PC-3 (cell line): ENCODE measurements around the gene OPALIN. TPM values are rescaled to one million over a fixed set of nuclear protein-coding genes. Genes with fewer than 3 reads are reported as not detected.

ENCODE experiments used
- ATAC-seq: fragments of 200-7000 bp; cut with Tn5 transposase; 2 replicates; pipeline ENCODE4 v1.9.1; 2020; ENCODE audit warnings: mild to moderate bottlenecking, moderate library complexity
- Bru-seq: library from RNA; stranded (reverse); fragments of 400-500 nt; gene quantifications from one replicate; lab custom pipeline; 2021; lab: Mats Ljungman, UMichigan
- BruChase-seq, 2 experiments: library from RNA; stranded (reverse); fragments of 400-500 nt; gene quantifications; one replicate each; lab custom pipeline; 2021; lab: Mats Ljungman, UMichigan
- BruUV-seq: library from RNA; stranded (reverse); fragments of 400-500 nt; replicated peaks from 2 replicates; lab custom pipeline; 2021; lab: Mats Ljungman, UMichigan
- CTCF ChIA-PET: fragments of 300-600 bp; sonication (Branson Sonifier 250); formaldehyde crosslinking; loops from one replicate; lab custom pipeline; 2022; ENCODE audit warnings: antibody characterized with exemption; lab: Charles Lee
- POLR2A ChIA-PET: fragments of 300-600 bp; sonication (Branson Sonifier 250); formaldehyde crosslinking; loops from one replicate; lab custom pipeline; 2022; ENCODE audit warnings: antibody characterized with exemption; ENCODE audit not compliant: unreplicated experiment; lab: Charles Lee
- DNase-seq: peaks from one replicate; pipeline ENCODE4 v3.0.0-alpha.2; 2015
- H2AFZ ChIP-seq: fragments of 300-600 bp; sonication (generic); 2 replicates; pipeline ENCODE4 v1.6.0; 2016; ENCODE audit warnings: antibody characterized with exemption, low read length
- H3F3A ChIP-seq: fragments of 300-600 bp; sonication (generic); one replicate; pipeline ENCODE4 v1.6.0; 2017; ENCODE audit warnings: antibody characterized with exemption, low read length, control low read depth, mild to moderate bottlenecking; ENCODE audit not compliant: unreplicated experiment
- H3K27ac ChIP-seq: fragments of 300-600 bp; sonication (generic); 2 replicates; pipeline ENCODE4 v1.5.1; 2016; ENCODE audit warnings: mild to moderate bottlenecking, low read length
- H3K27me3 ChIP-seq: fragments of 300-600 bp; sonication (generic); 2 replicates; pipeline ENCODE4 v1.6.1; 2016; ENCODE audit warnings: low read length, mixed read lengths
- H3K36me3 ChIP-seq: fragments of 300-600 bp; sonication (generic); 2 replicates; pipeline ENCODE4 v1.6.1; 2016; ENCODE audit warnings: low read depth, mixed run types, low read length, mixed read lengths
- H3K4me1 ChIP-seq: fragments of 300-600 bp; sonication (generic); 2 replicates; pipeline ENCODE4 v1.5.1; 2016; ENCODE audit warnings: low read length; ENCODE audit not compliant: insufficient read depth
- H3K4me2 ChIP-seq: fragments of 300-600 bp; sonication (generic); 2 replicates; pipeline ENCODE4 v1.6.0; 2016; ENCODE audit warnings: low read length
- H3K4me3 ChIP-seq: fragments of 300-600 bp; sonication (generic); 2 replicates; pipeline ENCODE4 v1.5.1; 2016; ENCODE audit warnings: mild to moderate bottlenecking, low read length, mixed read lengths
- H3K79me2 ChIP-seq: fragments of 300-600 bp; sonication (generic); 2 replicates; pipeline ENCODE4 v1.6.1; 2017; ENCODE audit warnings: low read length, mixed read lengths
- H3K9ac ChIP-seq: fragments of 300-600 bp; sonication (generic); 2 replicates; pipeline ENCODE4 v1.6.0; 2016; ENCODE audit warnings: mild to moderate bottlenecking, low read length
- H3K9me2 ChIP-seq: fragments of 300-600 bp; sonication (generic); replicated peaks from 2 replicates; pipeline ENCODE4 v1.6.1; 2016; ENCODE audit warnings: mixed run types, low read length, mixed read lengths
- H3K9me3 ChIP-seq: fragments of 300-600 bp; sonication (generic); 2 replicates; pipeline ENCODE4 v1.6.1; 2016; ENCODE audit warnings: low read length, mixed read lengths
- H4K20me1 ChIP-seq: fragments of 300-600 bp; sonication (generic); 2 replicates; pipeline ENCODE4 v1.6.1; 2016; ENCODE audit warnings: low read length, mixed read lengths
- EZH2 ChIP-seq: fragments of 300-600 bp; sonication (generic); IDR thresholded peaks from one replicate; pipeline ENCODE4 v1.6.1; 2017; ENCODE audit warnings: antibody characterized with exemption, mild to moderate bottlenecking, low read length; ENCODE audit not compliant: unreplicated experiment
- EZH2phosphoT487 ChIP-seq: fragments of 300-600 bp; sonication (generic); IDR thresholded peaks from 2 replicates; pipeline ENCODE4 v1.6.1; 2018; ENCODE audit warnings: mild to moderate bottlenecking, antibody characterized with exemption, low read length, borderline replicate concordance
- intact Hi-C: fragments of 100-400 bp; cut with micrococcal nuclease; formaldehyde crosslinking; loops from 2 replicates; pipeline ENCODE4 v1.9.0; 2023
- long read RNA-seq: library from polyadenylated mRNA; unstranded; transcript quantifications from one replicate; pipeline ENCODE4 v2.0.0, GENCODE V29; 2021; ENCODE audit not compliant: unreplicated experiment
- total RNA-seq: library from RNA; depleted of rRNA; stranded (reverse); fragments of >200 nt; gene quantifications from 2 replicates; pipeline ENCODE4 v1.2.3, GENCODE V29; 2014; rRNA removed
- TF ChIP-seq, protein P1 (sequence below): fragments of 300-600 bp; sonication (generic); conservative IDR thresholded peaks from 2 replicates; pipeline ENCODE4 v1.5.1; 2017; ENCODE audit warnings: antibody characterized with exemption, low read depth, mild to moderate bottlenecking, low read length

The OPALIN gene, protein sequence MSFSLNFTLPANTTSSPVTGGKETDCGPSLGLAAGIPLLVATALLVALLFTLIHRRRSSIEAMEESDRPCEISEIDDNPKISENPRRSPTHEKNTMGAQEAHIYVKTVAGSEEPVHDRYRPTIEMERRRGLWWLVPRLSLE
- total RNA-seq = not detected in 2 replicates
- Bru-seq, nascent RNA = percentile 5 among the genes with signal in this experiment
- percentile 12 among the genes with signal in this experiment for BruChase-seq, experiment 1, labeled RNA remaining after a 6-hour chase
- percentile 11 among the genes with signal in this experiment for BruChase-seq, experiment 2, labeled RNA remaining after a 2-hour chase
- long read RNA-seq = 0 reads

DNA sequence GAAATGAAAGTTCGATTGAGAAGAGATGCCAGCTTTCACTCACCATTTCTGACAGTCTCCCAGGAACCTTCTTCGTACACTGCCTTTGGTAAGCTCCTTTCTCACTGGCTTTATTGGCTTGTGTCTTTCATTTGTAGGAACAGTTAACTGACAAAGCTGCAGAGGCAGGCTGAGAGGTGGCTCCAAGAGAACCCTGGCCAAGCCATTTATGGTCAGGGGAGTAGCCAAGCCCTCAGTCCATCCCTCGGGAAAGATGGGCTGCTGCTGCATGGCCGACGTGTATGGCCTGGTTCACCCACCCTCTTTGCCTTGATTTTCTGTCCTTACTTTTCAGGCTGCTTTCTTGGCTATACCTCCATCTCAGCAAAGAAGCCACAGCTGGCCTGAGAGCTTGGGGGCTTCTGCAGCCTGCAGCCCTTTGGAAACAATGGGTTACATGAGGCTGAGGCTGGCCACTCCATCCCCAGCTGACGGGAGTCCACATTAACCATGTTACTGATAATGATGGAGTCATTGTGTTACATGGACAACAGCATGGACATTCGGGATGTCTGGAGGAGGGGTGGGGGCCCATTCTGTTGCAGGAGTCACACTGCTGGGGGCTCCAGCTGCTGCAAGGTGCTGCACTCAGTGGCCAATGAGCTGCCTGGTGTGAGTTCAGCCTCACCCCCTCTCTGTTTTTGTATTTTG, at the start of gene OPALIN:
TSS of gene OPALIN (minus strand) at position 152 of the 690 bp plus-strand sequence. CDS start at position 46, 106 bp downstream.
- BruUV-seq = no TSS peak
- ChIA-PET POLR2A (no interaction called here), CTCF (interaction anchor here (0.6 kb wide), 1 partner anchor 27 kb away, joined by 4 read pairs; no protein-coding TSS in a partner anchor)
- intact Hi-C loops = no loop called here
- no peaks in the 10 kb centered on the region for H3K4me1 ChIP-seq
- no peaks in the 10 kb centered on the region for H3K79me2 ChIP-seq
- no peak within 1 kb of the TSS for H3K9ac ChIP-seq
- H3K27ac ChIP-seq = no peak within 1 kb of the TSS
- H3K4me2 ChIP-seq = no peak within 1 kb of the TSS
- H4K20me1 ChIP-seq = no peaks in the 10 kb centered on the region
- H3K9me2 ChIP-seq = no peaks in the 10 kb centered on the region
- ATAC-seq (no peak), DNase-seq (no peak)
- no peaks in the 10 kb centered on the region for H3K36me3 ChIP-seq
- TF ChIP-seq EZH2 (no peak), EZH2phosphoT487 (no peak)
- TF ChIP-seq, protein P1, sequence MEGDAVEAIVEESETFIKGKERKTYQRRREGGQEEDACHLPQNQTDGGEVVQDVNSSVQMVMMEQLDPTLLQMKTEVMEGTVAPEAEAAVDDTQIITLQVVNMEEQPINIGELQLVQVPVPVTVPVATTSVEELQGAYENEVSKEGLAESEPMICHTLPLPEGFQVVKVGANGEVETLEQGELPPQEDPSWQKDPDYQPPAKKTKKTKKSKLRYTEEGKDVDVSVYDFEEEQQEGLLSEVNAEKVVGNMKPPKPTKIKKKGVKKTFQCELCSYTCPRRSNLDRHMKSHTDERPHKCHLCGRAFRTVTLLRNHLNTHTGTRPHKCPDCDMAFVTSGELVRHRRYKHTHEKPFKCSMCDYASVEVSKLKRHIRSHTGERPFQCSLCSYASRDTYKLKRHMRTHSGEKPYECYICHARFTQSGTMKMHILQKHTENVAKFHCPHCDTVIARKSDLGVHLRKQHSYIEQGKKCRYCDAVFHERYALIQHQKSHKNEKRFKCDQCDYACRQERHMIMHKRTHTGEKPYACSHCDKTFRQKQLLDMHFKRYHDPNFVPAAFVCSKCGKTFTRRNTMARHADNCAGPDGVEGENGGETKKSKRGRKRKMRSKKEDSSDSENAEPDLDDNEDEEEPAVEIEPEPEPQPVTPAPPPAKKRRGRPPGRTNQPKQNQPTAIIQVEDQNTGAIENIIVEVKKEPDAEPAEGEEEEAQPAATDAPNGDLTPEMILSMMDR = no peak
- H2AFZ ChIP-seq = no peak within 1 kb of the TSS
- H3F3A ChIP-seq = no peaks in the 10 kb centered on the region
- peaks cover 55% of the 10 kb centered on the region for H3K27me3 ChIP-seq
- H3K4me3 ChIP-seq = no peak within 1 kb of the TSS
- no peaks in the 10 kb centered on the region for H3K9me3 ChIP-seq

DNA sequence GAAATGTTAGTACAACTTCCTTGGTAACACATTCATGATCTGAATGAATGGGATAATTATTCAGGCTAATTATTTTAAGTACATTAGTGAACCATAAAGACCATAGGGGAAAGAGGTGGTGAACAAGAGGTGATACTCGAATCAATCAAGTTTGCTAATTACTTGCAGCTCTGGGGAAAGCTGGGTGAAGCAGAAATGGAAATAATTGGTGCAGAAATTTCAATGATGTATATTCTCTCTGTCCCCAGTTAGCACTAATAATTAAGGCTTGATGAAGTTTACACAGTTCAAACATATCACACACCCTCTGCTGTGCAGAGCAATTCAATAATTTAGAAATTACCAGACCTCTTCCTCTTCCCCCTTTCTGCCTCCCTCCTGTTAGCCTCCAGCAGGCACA, 49.4 kb upstream of the OPALIN start:
- no TSS peak for BruUV-seq

More for the DNA sequence above, 49.4 kb upstream of the OPALIN start:
- Histone ChIP-seq H3K36me3 (no peaks in the 10 kb centered on the region), H3K4me2 (no peak overlapping the region), H3K9me3 (no peaks in the 10 kb centered on the region), H2AFZ (no peak overlapping the region), H3K27ac (no peak overlapping the region), H3K27me3 (peaks cover 33% of the 10 kb centered on the region), H3K4me1 (no peaks in the 10 kb centered on the region), H3F3A (no peaks in the 10 kb centered on the region), H4K20me1 (no peaks in the 10 kb centered on the region), H3K4me3 (no peak overlapping the region), H3K9me2 (no peaks in the 10 kb centered on the region), H3K79me2 (no peaks in the 10 kb centered on the region), H3K9ac (no peak overlapping the region)
- ATAC-seq (no peak), DNase-seq (no peak)
- intact Hi-C loops = no loop called here
- TF ChIP-seq EZH2phosphoT487 = no peak
- TF ChIP-seq EZH2 = no peak
- TF ChIP-seq, protein P1 = no peak
- ChIA-PET CTCF (no interaction called here), POLR2A (no interaction called here)
